ENCODE data around the gene OPCML. TPM values are rescaled to one million over a fixed set of nuclear protein-coding genes. Genes with fewer than 3 reads are reported as not detected.

OPCML gene
- total RNA-seq, 1 donor from 2014 or later = 1.7 TPM

DNA sequence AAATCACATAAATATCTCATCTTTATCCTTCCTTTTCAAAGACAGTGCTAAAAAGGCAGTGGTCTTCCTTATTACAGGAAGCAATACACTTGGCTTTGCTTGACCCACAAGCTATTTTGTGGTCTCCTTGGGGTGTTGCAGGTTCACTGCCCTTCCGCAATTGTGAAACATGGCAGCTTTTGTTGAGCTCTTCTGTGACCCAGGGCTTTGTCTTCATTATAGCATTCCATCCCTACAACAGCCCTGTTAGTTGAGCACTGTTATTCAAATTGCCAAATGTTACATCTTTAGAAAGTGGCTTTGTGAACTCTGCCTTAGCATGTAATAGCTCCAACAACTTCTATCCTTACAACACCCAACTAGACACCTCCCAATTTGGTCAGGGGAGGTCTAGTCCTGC is 107.1 kb downstream of the OPCML start:
- no peaks in the 10 kb centered on the region for H3K9me3 Mint-ChIP-seq (ENCODE audit: low read depth)
- TF ChIP-seq, protein P1, sequence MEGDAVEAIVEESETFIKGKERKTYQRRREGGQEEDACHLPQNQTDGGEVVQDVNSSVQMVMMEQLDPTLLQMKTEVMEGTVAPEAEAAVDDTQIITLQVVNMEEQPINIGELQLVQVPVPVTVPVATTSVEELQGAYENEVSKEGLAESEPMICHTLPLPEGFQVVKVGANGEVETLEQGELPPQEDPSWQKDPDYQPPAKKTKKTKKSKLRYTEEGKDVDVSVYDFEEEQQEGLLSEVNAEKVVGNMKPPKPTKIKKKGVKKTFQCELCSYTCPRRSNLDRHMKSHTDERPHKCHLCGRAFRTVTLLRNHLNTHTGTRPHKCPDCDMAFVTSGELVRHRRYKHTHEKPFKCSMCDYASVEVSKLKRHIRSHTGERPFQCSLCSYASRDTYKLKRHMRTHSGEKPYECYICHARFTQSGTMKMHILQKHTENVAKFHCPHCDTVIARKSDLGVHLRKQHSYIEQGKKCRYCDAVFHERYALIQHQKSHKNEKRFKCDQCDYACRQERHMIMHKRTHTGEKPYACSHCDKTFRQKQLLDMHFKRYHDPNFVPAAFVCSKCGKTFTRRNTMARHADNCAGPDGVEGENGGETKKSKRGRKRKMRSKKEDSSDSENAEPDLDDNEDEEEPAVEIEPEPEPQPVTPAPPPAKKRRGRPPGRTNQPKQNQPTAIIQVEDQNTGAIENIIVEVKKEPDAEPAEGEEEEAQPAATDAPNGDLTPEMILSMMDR (IDR thresholded peaks at IDR 0.05; ENCODE audit: unreplicated experiment) = no peak
- no peak overlapping the region for H3K4me3 Mint-ChIP-seq (ENCODE audit: low read depth)
- H3K27me3 Mint-ChIP-seq = no peaks in the 10 kb centered on the region
- H3K36me3 Mint-ChIP-seq (ENCODE audit: insufficient read depth) = no peaks in the 10 kb centered on the region
- H3K27ac Mint-ChIP-seq = no peak overlapping the region
- H3K4me1 Mint-ChIP-seq (ENCODE audit: low read depth) = no peaks in the 10 kb centered on the region
- DNase-seq (ENCODE audit: low spot score, unreplicated experiment) = no peak

DNA sequence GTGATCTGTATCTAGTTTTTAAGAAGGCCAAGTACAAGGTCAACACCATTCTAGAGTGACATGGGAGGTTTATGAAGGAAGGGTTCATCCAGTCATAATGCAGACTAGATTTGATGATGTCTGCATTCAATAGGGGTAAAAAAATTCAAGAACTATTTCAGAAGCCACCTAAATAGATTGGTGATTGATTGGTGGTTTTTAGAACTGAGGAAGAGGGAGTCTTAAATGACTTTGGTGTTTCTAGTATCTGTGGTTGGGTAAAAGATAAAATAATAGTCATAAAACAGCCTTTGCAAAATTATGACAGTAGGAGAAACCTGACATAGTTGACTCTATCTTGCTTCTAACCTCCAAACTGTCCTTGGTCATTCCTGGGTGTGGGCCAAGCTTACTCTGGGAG is 114.1 kb downstream of the OPCML start:
- Mint-ChIP-seq H3K27me3 (peaks cover 4% of the 10 kb centered on the region), H3K9me3 (ENCODE audit: low read depth) (peaks cover 8% of the 10 kb centered on the region), H3K36me3 (ENCODE audit: insufficient read depth) (no peaks in the 10 kb centered on the region), H3K4me3 (ENCODE audit: low read depth) (no peak overlapping the region), H3K27ac (no peak overlapping the region), H3K4me1 (ENCODE audit: low read depth) (no peaks in the 10 kb centered on the region)
- DNase-seq (ENCODE audit: low spot score, unreplicated experiment) = no peak
- TF ChIP-seq, protein P1 (IDR thresholded peaks at IDR 0.05; ENCODE audit: unreplicated experiment) = no peak

DNA sequence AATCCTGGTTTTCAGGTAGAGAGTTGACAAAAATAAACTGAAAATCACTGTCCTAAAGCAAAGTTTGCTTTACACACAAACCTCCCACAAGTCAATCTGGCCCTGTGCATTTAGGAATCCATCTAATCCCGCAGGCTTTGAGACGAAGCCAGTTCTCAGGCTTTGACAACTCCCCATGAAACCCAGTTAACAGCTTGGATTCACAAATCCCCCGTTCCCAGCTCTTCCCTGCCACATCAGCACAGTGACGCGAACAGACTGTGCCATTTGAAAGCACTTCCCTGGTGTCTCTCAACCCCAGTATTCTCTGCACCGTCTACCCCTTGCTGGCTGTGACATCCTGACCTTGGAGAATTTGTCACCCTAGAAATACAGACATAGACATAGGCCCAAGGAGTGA is 117.8 kb downstream of the OPCML start:
- TF ChIP-seq, protein P1 (IDR thresholded peaks at IDR 0.05; ENCODE audit: unreplicated experiment) = no peak
- H3K4me3 Mint-ChIP-seq (ENCODE audit: low read depth) = no peak overlapping the region
- H3K36me3 Mint-ChIP-seq (ENCODE audit: insufficient read depth) = no peaks in the 10 kb centered on the region
- no peak for DNase-seq (ENCODE audit: low spot score, unreplicated experiment)
- H3K27ac Mint-ChIP-seq = no peak overlapping the region
- H3K27me3 Mint-ChIP-seq = peaks cover 4% of the 10 kb centered on the region
- H3K4me1 Mint-ChIP-seq (ENCODE audit: low read depth) = no peaks in the 10 kb centered on the region
- H3K9me3 Mint-ChIP-seq (ENCODE audit: low read depth) = peaks cover 8% of the 10 kb centered on the region

DNA sequence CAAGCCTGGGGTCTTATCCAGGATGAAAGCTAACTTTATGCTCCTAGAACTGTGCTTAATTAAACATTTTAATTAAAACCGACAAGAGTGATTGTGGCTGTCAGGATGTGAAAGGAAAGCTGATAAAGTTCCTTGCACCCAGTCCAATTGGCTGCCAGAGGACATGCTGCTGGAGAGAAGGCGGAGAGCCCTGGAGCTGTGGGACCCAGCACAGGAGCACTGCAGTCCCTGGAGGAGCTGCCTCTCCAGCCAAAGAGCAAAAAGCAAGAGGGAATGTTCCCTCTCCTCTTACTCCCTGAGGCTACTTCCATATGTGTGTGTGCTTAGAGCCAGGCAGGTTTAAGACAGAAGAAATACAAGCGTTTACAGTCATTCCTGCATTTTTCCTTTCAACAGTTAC is 118.6 kb downstream of the OPCML start:
- no peak for DNase-seq (ENCODE audit: low spot score, unreplicated experiment)
- TF ChIP-seq, protein P1 (IDR thresholded peaks at IDR 0.05; ENCODE audit: unreplicated experiment) = no peak
- Mint-ChIP-seq H3K36me3 (ENCODE audit: insufficient read depth) (no peaks in the 10 kb centered on the region), H3K9me3 (ENCODE audit: low read depth) (peaks cover 3% of the 10 kb centered on the region), H3K27me3 (peaks cover 4% of the 10 kb centered on the region), H3K4me3 (ENCODE audit: low read depth) (no peak overlapping the region), H3K27ac (no peak overlapping the region), H3K4me1 (ENCODE audit: low read depth) (no peaks in the 10 kb centered on the region)

DNA sequence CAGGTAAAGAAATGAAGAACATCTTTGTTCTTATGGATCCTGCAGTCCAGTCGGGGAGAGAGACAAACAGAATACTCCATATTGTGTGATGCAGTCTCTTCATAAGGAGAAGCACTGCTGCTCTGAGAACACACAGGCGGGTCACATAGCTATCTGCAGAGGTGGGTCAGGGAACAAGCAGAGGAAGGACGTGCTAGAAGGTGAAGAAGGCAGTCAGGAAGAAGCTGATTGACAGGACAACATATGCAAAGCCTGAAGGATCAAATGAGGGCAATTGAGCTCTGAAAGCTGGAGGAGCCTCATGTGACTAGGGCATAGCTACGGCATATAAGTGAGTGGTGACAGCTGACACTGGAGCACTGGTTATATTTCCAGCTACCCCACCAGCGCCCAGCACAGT is 122.5 kb downstream of the OPCML start:
- peaks cover 7% of the 10 kb centered on the region for H3K27me3 Mint-ChIP-seq
- H3K9me3 Mint-ChIP-seq (ENCODE audit: low read depth) = no peaks in the 10 kb centered on the region
- DNase-seq (ENCODE audit: low spot score, unreplicated experiment) = no peak

More for the DNA sequence above, 122.5 kb downstream of the OPCML start:
- Mint-ChIP-seq H3K4me1 (ENCODE audit: low read depth) (no peaks in the 10 kb centered on the region), H3K27ac (no peak overlapping the region), H3K4me3 (ENCODE audit: low read depth) (no peak overlapping the region), H3K36me3 (ENCODE audit: insufficient read depth) (no peaks in the 10 kb centered on the region)
- TF ChIP-seq, protein P1 (IDR thresholded peaks at IDR 0.05; ENCODE audit: unreplicated experiment) = no peak
